ENCODE measurements around the gene MAGI3. TPM values are rescaled to one million over a fixed set of nuclear protein-coding genes. Genes with fewer than 3 reads are reported as not detected.

MAGI3 gene
- 9.2 TPM for polyA plus RNA-seq (2013, experiment 1 of 2)
- 8.8 TPM for polyA plus RNA-seq (2013, experiment 2 of 2)

- peak within 1 kb of the TSS; percentile 87 for H4K8ac ChIP-seq (ENCODE audit: low read depth, low read length)
- DNase-seq (ENCODE audit: low spot score): peak; percentile 98
- H3K4me2 ChIP-seq (ENCODE audit: insufficient read depth, low read length, poor library complexity, severe bottlenecking): peak within 1 kb of the TSS; percentile 72
- H3K27ac ChIP-seq (replicated peaks; ENCODE audit: low read length): peak within 1 kb of the TSS; percentile 85
- H2BK12ac ChIP-seq (ENCODE audit: low read length): no peak within 1 kb of the TSS
- peak within 1 kb of the TSS; percentile 88 for H2BK120ac ChIP-seq (ENCODE audit: low read depth, low read length)
- H2BK5ac ChIP-seq (ENCODE audit: low read length): peak within 1 kb of the TSS; percentile 99
- no peak within 1 kb of the TSS for H3K4ac ChIP-seq (ENCODE audit: low read length)
- peaks cover 8 to 16% of the 10 kb centered on the region in 2 donors for H3K4me1 ChIP-seq (ENCODE audit: control insufficient read depth in 2 of 2, insufficient read depth in 1 of 2, low read depth in 1 of 2, low read length in 2 of 2)
- peaks cover 6% of the 10 kb centered on the region for H3K79me1 ChIP-seq (ENCODE audit: low read depth, low read length)
- peak within 1 kb of the TSS; percentile 40 for H2BK15ac ChIP-seq (ENCODE audit: low read length)
- peak within 1 kb of the TSS; percentile 32 for H2AK5ac ChIP-seq (ENCODE audit: low read depth, low read length)
- H3K9ac ChIP-seq (ENCODE audit: low read depth, low read length, poor library complexity): peak within 1 kb of the TSS; percentile 82
- H3K4me3 ChIP-seq (ENCODE audit: low read length in 2 of 2): peak within 1 kb of the TSS; percentile 84 to 92
- no peaks in the 10 kb centered on the region for H3K9me3 ChIP-seq (replicated peaks in 1 of 2; ENCODE audit: control insufficient read depth in 2 of 2, insufficient read depth in 1 of 2, low read depth in 1 of 2, low read length in 2 of 2)
- H3K14ac ChIP-seq (ENCODE audit: low read length): peak within 1 kb of the TSS; percentile 94
- H3K18ac ChIP-seq (ENCODE audit: low read length): peak within 1 kb of the TSS; percentile 98
- H2AFZ ChIP-seq (ENCODE audit: low read length): peak within 1 kb of the TSS; percentile 98
- H3K23ac ChIP-seq (ENCODE audit: low read depth, low read length, poor library complexity): peak within 1 kb of the TSS; percentile 82
- H3K27me3 ChIP-seq (ENCODE audit: control insufficient read depth in 3 of 3, insufficient read depth in 3 of 3, low read depth in 1 of 3, low read length in 3 of 3): no peaks in the 10 kb centered on the region
- WGBS, 2 donors (ENCODE audit: extremely low coverage in 2 of 2, insufficient read length in 2 of 2, insufficient replicate concordance in 1 of 2): no CpG with 5 or more reads among the region's 89 CpGs
- H4K91ac ChIP-seq (ENCODE audit: low read depth, low read length, poor library complexity): no peak within 1 kb of the TSS
- H3K36me3 ChIP-seq (replicated peaks in 1 of 2; ENCODE audit: control insufficient read depth in 2 of 2, insufficient read depth in 2 of 2, low read length in 2 of 2): no peaks in the 10 kb centered on the region
Observed at GRCh38 chr1:113389953-113390834, at the start of gene MAGI3. Gene MAGI3 (plus strand): TSS chr1:113390515. CDS start chr1:113391034, 519 bp downstream.

GRCh38 chr1:113353580-113353979 lies 36.7 kb upstream of the MAGI3 start:
- Histone ChIP-seq H2BK12ac (ENCODE audit: low read length) (no peak overlapping the region), H3K4me3 (ENCODE audit: low read length in 2 of 2) (no peak overlapping the region), H3K9me3 (replicated peaks in 1 of 2; ENCODE audit: control insufficient read depth in 2 of 2, insufficient read depth in 1 of 2, low read depth in 1 of 2, low read length in 2 of 2) (no peaks in the 10 kb centered on the region), H3K18ac (ENCODE audit: low read length) (no peak overlapping the region), H3K4me2 (ENCODE audit: insufficient read depth, low read length, poor library complexity, severe bottlenecking) (no peak overlapping the region), H3K14ac (ENCODE audit: low read length) (no peak overlapping the region), H2BK120ac (ENCODE audit: low read depth, low read length) (no peak overlapping the region), H4K8ac (ENCODE audit: low read depth, low read length) (no peak overlapping the region), H3K9ac (ENCODE audit: low read depth, low read length, poor library complexity) (no peak overlapping the region), H3K79me1 (ENCODE audit: low read depth, low read length) (no peaks in the 10 kb centered on the region), H3K27ac (replicated peaks; ENCODE audit: low read length) (no peak overlapping the region), H2BK5ac (ENCODE audit: low read length) (no peak overlapping the region), H2AFZ (ENCODE audit: low read length) (no peak overlapping the region), H3K4ac (ENCODE audit: low read length) (no peak overlapping the region), H2BK15ac (ENCODE audit: low read length) (no peak overlapping the region), H4K91ac (ENCODE audit: low read depth, low read length, poor library complexity) (no peak overlapping the region), H3K4me1 (ENCODE audit: control insufficient read depth in 2 of 2, insufficient read depth in 1 of 2, low read depth in 1 of 2, low read length in 2 of 2) (no peaks in the 10 kb centered on the region), H3K36me3 (replicated peaks in 1 of 2; ENCODE audit: control insufficient read depth in 2 of 2, insufficient read depth in 2 of 2, low read length in 2 of 2) (no peaks in the 10 kb centered on the region), H3K27me3 (ENCODE audit: control insufficient read depth in 3 of 3, insufficient read depth in 3 of 3, low read depth in 1 of 3, low read length in 3 of 3) (no peaks in the 10 kb centered on the region), H3K23ac (ENCODE audit: low read depth, low read length, poor library complexity) (no peak overlapping the region), H2AK5ac (ENCODE audit: low read depth, low read length) (no peak overlapping the region)
- no peak for DNase-seq (ENCODE audit: low spot score)
- no CpG with 5 or more reads among the region's 2 CpGs for WGBS, 2 donors (ENCODE audit: extremely low coverage in 2 of 2, insufficient read length in 2 of 2, insufficient replicate concordance in 1 of 2)

- H2AK5ac ChIP-seq (ENCODE audit: low read depth, low read length): no peak overlapping the region
- H2BK5ac ChIP-seq (ENCODE audit: low read length): no peak overlapping the region
- H3K23ac ChIP-seq (ENCODE audit: low read depth, low read length, poor library complexity): no peak overlapping the region
- no peak overlapping the region for H3K27ac ChIP-seq (replicated peaks; ENCODE audit: low read length)
- H2BK12ac ChIP-seq (ENCODE audit: low read length): no peak overlapping the region
- H3K4ac ChIP-seq (ENCODE audit: low read length): no peak overlapping the region
- H3K4me1 ChIP-seq (ENCODE audit: control insufficient read depth in 2 of 2, insufficient read depth in 1 of 2, low read depth in 1 of 2, low read length in 2 of 2): no peaks in the 10 kb centered on the region
- no peak overlapping the region for H3K18ac ChIP-seq (ENCODE audit: low read length)
- H3K14ac ChIP-seq (ENCODE audit: low read length): no peak overlapping the region
- H4K91ac ChIP-seq (ENCODE audit: low read depth, low read length, poor library complexity): no peak overlapping the region
- no CpG with 5 or more reads among the region's 3 CpGs for WGBS, 2 donors (ENCODE audit: extremely low coverage in 2 of 2, insufficient read length in 2 of 2, insufficient replicate concordance in 1 of 2)
- no peaks in the 10 kb centered on the region for H3K9me3 ChIP-seq (replicated peaks in 1 of 2; ENCODE audit: control insufficient read depth in 2 of 2, insufficient read depth in 1 of 2, low read depth in 1 of 2, low read length in 2 of 2)
- H3K9ac ChIP-seq (ENCODE audit: low read depth, low read length, poor library complexity): no peak overlapping the region
- H3K36me3 ChIP-seq (replicated peaks in 1 of 2; ENCODE audit: control insufficient read depth in 2 of 2, insufficient read depth in 2 of 2, low read length in 2 of 2): no peaks in the 10 kb centered on the region
- no peaks in the 10 kb centered on the region for H3K79me1 ChIP-seq (ENCODE audit: low read depth, low read length)
- DNase-seq (ENCODE audit: low spot score): no peak
- H2BK15ac ChIP-seq (ENCODE audit: low read length): no peak overlapping the region
- no peak overlapping the region for H3K4me2 ChIP-seq (ENCODE audit: insufficient read depth, low read length, poor library complexity, severe bottlenecking)
- H2AFZ ChIP-seq (ENCODE audit: low read length): no peak overlapping the region
- no peak overlapping the region for H4K8ac ChIP-seq (ENCODE audit: low read depth, low read length)
- no peak overlapping the region for H3K4me3 ChIP-seq (ENCODE audit: low read length in 2 of 2)
- peaks cover 0 to 6% (median 0%) of the 10 kb centered on the region in 3 experiments for H3K27me3 ChIP-seq (ENCODE audit: control insufficient read depth in 3 of 3, insufficient read depth in 3 of 3, low read depth in 1 of 3, low read length in 3 of 3)
- H2BK120ac ChIP-seq (ENCODE audit: low read depth, low read length): no peak overlapping the region
Observed at GRCh38 chr1:113363935-113364334, 26.4 kb upstream of the MAGI3 start.

GRCh38 chr1:113369040-113369439 lies 21.3 kb upstream of the MAGI3 start:
- no peaks in the 10 kb centered on the region for H3K79me1 ChIP-seq (ENCODE audit: low read depth, low read length)
- H3K14ac ChIP-seq (ENCODE audit: low read length): no peak overlapping the region
- H2BK5ac ChIP-seq (ENCODE audit: low read length): no peak overlapping the region
- no peak for DNase-seq (ENCODE audit: low spot score)
- no peaks in the 10 kb centered on the region for H3K9me3 ChIP-seq (replicated peaks in 1 of 2; ENCODE audit: control insufficient read depth in 2 of 2, insufficient read depth in 1 of 2, low read depth in 1 of 2, low read length in 2 of 2)
- H3K23ac ChIP-seq (ENCODE audit: low read depth, low read length, poor library complexity): no peak overlapping the region
- H2AFZ ChIP-seq (ENCODE audit: low read length): no peak overlapping the region
- H3K9ac ChIP-seq (ENCODE audit: low read depth, low read length, poor library complexity): no peak overlapping the region
- H3K4ac ChIP-seq (ENCODE audit: low read length): no peak overlapping the region
- H2BK12ac ChIP-seq (ENCODE audit: low read length): no peak overlapping the region
- H4K91ac ChIP-seq (ENCODE audit: low read depth, low read length, poor library complexity): no peak overlapping the region
- H3K4me1 ChIP-seq (ENCODE audit: control insufficient read depth in 2 of 2, insufficient read depth in 1 of 2, low read depth in 1 of 2, low read length in 2 of 2): no peaks in the 10 kb centered on the region
- H3K36me3 ChIP-seq (replicated peaks in 1 of 2; ENCODE audit: control insufficient read depth in 2 of 2, insufficient read depth in 2 of 2, low read length in 2 of 2): no peaks in the 10 kb centered on the region
- no peak overlapping the region for H3K27ac ChIP-seq (replicated peaks; ENCODE audit: low read length)
- H2BK120ac ChIP-seq (ENCODE audit: low read depth, low read length): no peak overlapping the region
- H3K27me3 ChIP-seq (ENCODE audit: control insufficient read depth in 3 of 3, insufficient read depth in 3 of 3, low read depth in 1 of 3, low read length in 3 of 3): peaks cover 0 to 8% (median 0%) of the 10 kb centered on the region in 3 experiments
- H3K4me3 ChIP-seq (ENCODE audit: low read length in 2 of 2): no peak overlapping the region
- H2AK5ac ChIP-seq (ENCODE audit: low read depth, low read length): no peak overlapping the region
- no peak overlapping the region for H3K18ac ChIP-seq (ENCODE audit: low read length)
- no peak overlapping the region for H4K8ac ChIP-seq (ENCODE audit: low read depth, low read length)
- H2BK15ac ChIP-seq (ENCODE audit: low read length): no peak overlapping the region
- no peak overlapping the region for H3K4me2 ChIP-seq (ENCODE audit: insufficient read depth, low read length, poor library complexity, severe bottlenecking)
